NCI-H1694 treated with DMSO at 0.1 percent for 48 hours (cell line): ENCODE measurements around the gene EVA1C.
"Not testable (repeated sequence)": the region's sequence is repeated elsewhere in the genome, so short reads cannot be mapped to it uniquely, and the experiment has no call there.

Source experiments
- DNase-seq: peaks from one replicate; lab custom pipeline; 2025; lab: John Stamatoyannopoulos, UW

Gene EVA1C

GRCh38 chr21:32499249-32500055, 86.9 kb downstream of the EVA1C start:
- no peak for DNase-seq

- not testable (repeated sequence) for DNase-seq
Measured at GRCh38 chr21:32503641-32504040, 91.1 kb downstream of the EVA1C start.

GRCh38 chr21:32505767-32506166, 93.3 kb downstream of the EVA1C start:
- not testable (repeated sequence) for DNase-seq

GRCh38 chr21:32506411-32506965, 94.0 kb downstream of the EVA1C start:
- not testable (repeated sequence) for DNase-seq

GRCh38 chr21:32507342-32507919, 94.9 kb downstream of the EVA1C start:
- no peak for DNase-seq

- peak; percentile 21 for DNase-seq
Measured at GRCh38 chr21:32508036-32508435, 95.5 kb downstream of the EVA1C start.

GRCh38 chr21:32508558-32508957, 96.1 kb downstream of the EVA1C start:
- no peak for DNase-seq

- not testable (repeated sequence) for DNase-seq
Measured at GRCh38 chr21:32508975-32509374, 96.5 kb downstream of the EVA1C start.

- DNase-seq: no peak
Measured at GRCh38 chr21:32514275-32515055, 102.0 kb downstream of the EVA1C start.

GRCh38 chr21:32515874-32516273, 103.4 kb downstream of the EVA1C start:
- DNase-seq: no peak

- DNase-seq: no peak
Measured at GRCh38 chr21:32516756-32517649, 104.5 kb downstream of the EVA1C start.

GRCh38 chr21:32519945-32520874, 107.7 kb downstream of the EVA1C start:
- no peak for DNase-seq

GRCh38 chr21:32520875-32521735, 108.6 kb downstream of the EVA1C start:
- peak; percentile 68 for DNase-seq

GRCh38 chr21:32521736-32522355, 109.3 kb downstream of the EVA1C start:
- no peak for DNase-seq

GRCh38 chr21:32523463-32523862, 111.0 kb downstream of the EVA1C start:
- no peak for DNase-seq

- DNase-seq: no peak
Measured at GRCh38 chr21:32523988-32524719, 111.6 kb downstream of the EVA1C start.

GRCh38 chr21:32525282-32525681, 112.8 kb downstream of the EVA1C start:
- no peak for DNase-seq

GRCh38 chr21:32529679-32530078, 117.2 kb downstream of the EVA1C start:
- DNase-seq: no peak
